ENCODE data around the gene BRD4. TPM values are rescaled to one million over a fixed set of nuclear protein-coding genes. Genes with fewer than 3 reads are reported as not detected.

The BRD4 gene
- total RNA-seq, 1 experiment from 2014 or later = 189 TPM

DNA sequence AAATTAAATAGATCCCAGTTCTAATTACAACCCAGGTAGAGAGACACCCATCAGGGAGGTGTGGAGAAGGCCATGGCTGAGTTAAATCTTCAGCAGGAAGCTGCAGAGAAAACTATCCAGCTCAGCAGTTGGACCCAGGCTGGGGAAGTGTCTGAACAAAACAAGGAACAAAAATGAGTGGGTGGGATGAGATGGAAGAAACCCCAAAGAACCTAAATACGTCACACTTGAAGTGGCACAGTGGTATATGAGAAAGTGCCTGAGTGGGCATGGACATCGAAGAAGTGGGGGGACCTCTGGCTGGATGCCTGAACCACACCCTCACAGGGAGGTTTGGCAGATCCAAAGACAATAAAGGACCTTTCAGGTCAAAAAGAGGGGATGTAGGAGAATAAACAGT is 96.6 kb downstream of the BRD4 start:
- no peaks in the 10 kb centered on the region for H3K9me3 Mint-ChIP-seq (ENCODE audit: unreplicated experiment)
- no peak overlapping the region for H3K4me3 Mint-ChIP-seq (ENCODE audit: unreplicated experiment)
- H3K27me3 Mint-ChIP-seq (ENCODE audit: insufficient read depth, unreplicated experiment) = no peaks in the 10 kb centered on the region
- POLR2A ChIA-PET = no interaction called here
- DNase-seq (ENCODE audit: unreplicated experiment) = no peak
- TF ChIP-seq CTCF (IDR thresholded peaks at IDR 0.05; ENCODE audit: unreplicated experiment) = no peak
- intact Hi-C loops (cut with micrococcal nuclease) = no loop called here
- peaks cover 71% of the 10 kb centered on the region for H3K36me3 Mint-ChIP-seq (ENCODE audit: insufficient read depth, unreplicated experiment)
- CTCF ChIA-PET = interaction anchor here (0.5 to 0.7 kb wide), 2 partner anchors 144 to 750 kb away, joined by 3 read pairs; partner anchors contain the start of gene AKAP8
- H3K4me1 Mint-ChIP-seq (ENCODE audit: insufficient read depth, unreplicated experiment) = peaks cover 5% of the 10 kb centered on the region
- BruUV-seq (replicated peaks) = no TSS peak
- no peak overlapping the region for H3K27ac Mint-ChIP-seq (ENCODE audit: low read depth, unreplicated experiment)

GRCh38 chr19:15234431-15235130 is 97.8 kb downstream of the BRD4 start:
- CTCF ChIA-PET = no interaction called here
- Mint-ChIP-seq H3K36me3 (ENCODE audit: insufficient read depth, unreplicated experiment) (peaks cover 59% of the 10 kb centered on the region), H3K4me1 (ENCODE audit: insufficient read depth, unreplicated experiment) (peaks cover 5% of the 10 kb centered on the region), H3K4me3 (ENCODE audit: unreplicated experiment) (no peak overlapping the region), H3K27ac (ENCODE audit: low read depth, unreplicated experiment) (peak overlapping the region; percentile 54), H3K9me3 (ENCODE audit: unreplicated experiment) (no peaks in the 10 kb centered on the region), H3K27me3 (ENCODE audit: insufficient read depth, unreplicated experiment) (no peaks in the 10 kb centered on the region)
- intact Hi-C loops (cut with micrococcal nuclease) = no loop called here
- POLR2A ChIA-PET = interaction anchor here (1.0 kb wide), 1 partner anchor 17 kb away, joined by 5 read pairs; no protein-coding TSS in a partner anchor
- TF ChIP-seq CTCF (IDR thresholded peaks at IDR 0.05; ENCODE audit: unreplicated experiment) = no peak
- no TSS peak for BruUV-seq (replicated peaks)
- DNase-seq (ENCODE audit: unreplicated experiment) = no peak

DNA sequence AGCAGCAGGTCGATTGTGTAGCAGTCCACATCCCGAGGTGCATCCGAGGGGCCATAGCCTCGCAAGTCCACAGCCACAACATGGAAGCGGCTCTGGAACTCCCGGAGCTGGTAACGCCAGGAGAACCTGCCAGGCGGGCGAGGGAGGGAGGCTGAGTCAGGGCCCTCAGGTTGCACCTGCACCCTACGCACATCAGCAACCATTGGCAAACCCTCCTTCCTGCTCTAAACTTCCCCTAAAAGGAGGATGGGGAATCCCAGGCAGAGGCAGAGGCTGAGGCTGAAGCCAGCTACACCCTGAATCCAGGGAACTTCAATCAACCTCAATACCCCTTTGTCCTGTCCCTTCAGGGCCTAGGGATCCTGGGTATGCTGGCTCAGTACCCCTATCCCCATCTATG is 101.1 kb downstream of the BRD4 start:
- no peaks in the 10 kb centered on the region for H3K9me3 Mint-ChIP-seq (ENCODE audit: unreplicated experiment)
- ChIA-PET POLR2A (no interaction called here), CTCF (no interaction called here)
- no TSS peak for BruUV-seq (replicated peaks)
- H3K4me3 Mint-ChIP-seq (ENCODE audit: unreplicated experiment) = no peak overlapping the region
- H3K36me3 Mint-ChIP-seq (ENCODE audit: insufficient read depth, unreplicated experiment) = peaks cover 30% of the 10 kb centered on the region
- peaks cover 5% of the 10 kb centered on the region for H3K4me1 Mint-ChIP-seq (ENCODE audit: insufficient read depth, unreplicated experiment)
- DNase-seq (ENCODE audit: unreplicated experiment) = no peak
- H3K27ac Mint-ChIP-seq (ENCODE audit: low read depth, unreplicated experiment) = no peak overlapping the region
- TF ChIP-seq CTCF (IDR thresholded peaks at IDR 0.05; ENCODE audit: unreplicated experiment) = no peak
- H3K27me3 Mint-ChIP-seq (ENCODE audit: insufficient read depth, unreplicated experiment) = no peaks in the 10 kb centered on the region
- intact Hi-C loops (cut with micrococcal nuclease) = no loop called here

- DNase-seq (ENCODE audit: unreplicated experiment) = no peak
- no peaks in the 10 kb centered on the region for H3K9me3 Mint-ChIP-seq (ENCODE audit: unreplicated experiment)
- peaks cover 9% of the 10 kb centered on the region for H3K36me3 Mint-ChIP-seq (ENCODE audit: insufficient read depth, unreplicated experiment)
- ChIA-PET POLR2A (no interaction called here), CTCF (no interaction called here)
- H3K27ac Mint-ChIP-seq (ENCODE audit: low read depth, unreplicated experiment) = no peak overlapping the region
- H3K4me3 Mint-ChIP-seq (ENCODE audit: unreplicated experiment) = no peak overlapping the region
- no peak for TF ChIP-seq CTCF (IDR thresholded peaks at IDR 0.05; ENCODE audit: unreplicated experiment)
- BruUV-seq (replicated peaks) = no TSS peak
- intact Hi-C loops (cut with micrococcal nuclease) = no loop called here
- peaks cover 7% of the 10 kb centered on the region for H3K4me1 Mint-ChIP-seq (ENCODE audit: insufficient read depth, unreplicated experiment)
- no peaks in the 10 kb centered on the region for H3K27me3 Mint-ChIP-seq (ENCODE audit: insufficient read depth, unreplicated experiment)
Observed at GRCh38 chr19:15227261-15227660, 105.1 kb downstream of the BRD4 start.
